GM18508 (cell line): ENCODE data around the gene PRKCQ.
"Not testable (repeated sequence)": the region's sequence is repeated elsewhere in the genome, so short reads cannot be mapped to it uniquely, and the experiment has no call there.

Experiments used
- ATAC-seq: cut with Tn5 transposase; IDR thresholded peaks from one replicate; pipeline ENCODE4 v1.9.1; 2021; ENCODE audit warnings: moderate number of reproducible peaks; ENCODE audit not compliant: insufficient read depth, unreplicated experiment

Gene PRKCQ

DNA sequence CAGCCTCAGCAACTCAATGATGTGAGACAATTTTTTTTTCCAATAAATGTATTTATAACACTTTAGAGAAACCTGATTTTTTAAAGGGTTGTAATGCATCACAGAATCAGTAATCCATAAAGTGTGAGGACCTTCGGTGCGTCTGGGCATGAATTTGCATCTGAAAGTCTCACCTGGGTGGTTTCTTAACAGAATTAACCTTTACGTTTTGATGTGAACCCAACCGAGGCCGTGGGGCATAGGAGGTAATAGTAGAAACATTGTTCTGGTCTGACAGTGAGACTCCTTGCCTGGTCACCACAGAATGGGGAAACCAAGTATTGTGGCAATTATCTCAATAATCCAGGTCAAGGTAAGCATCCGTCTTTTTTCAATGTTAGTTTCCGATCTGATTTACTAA is 114.6 kb downstream of the PRKCQ start:
- no peak for ATAC-seq

- ATAC-seq, result no peak
Measured at GRCh38 chr10:6464862-6465430, 115.1 kb downstream of the PRKCQ start.

- no peak for ATAC-seq
Measured at GRCh38 chr10:6463366-6463765, 116.7 kb downstream of the PRKCQ start.

GRCh38 chr10:6461961-6462360 is 118.1 kb downstream of the PRKCQ start:
- no peak for ATAC-seq

GRCh38 chr10:6460861-6461409 is 119.1 kb downstream of the PRKCQ start:
- no peak for ATAC-seq

GRCh38 chr10:6458814-6459213 is 121.3 kb downstream of the PRKCQ start:
- no peak for ATAC-seq

DNA sequence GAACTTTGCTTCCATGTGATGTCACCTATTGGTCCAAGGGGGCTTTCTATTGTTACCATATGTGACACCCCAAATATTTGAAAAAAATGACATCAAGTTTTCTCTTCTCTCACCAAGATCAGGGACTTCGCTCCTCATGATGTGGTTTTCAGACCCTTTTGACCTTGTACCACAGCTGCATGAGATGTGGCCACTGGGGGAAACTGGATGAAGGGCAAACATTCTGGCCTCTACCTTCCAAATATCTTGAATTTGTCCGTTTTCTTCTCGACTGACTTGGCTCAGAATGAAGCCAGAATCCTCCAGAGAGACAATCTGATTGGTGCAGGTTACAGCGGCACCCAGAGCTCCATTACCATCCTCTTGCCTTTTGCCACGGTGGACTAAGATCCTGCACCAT is 122.7 kb downstream of the PRKCQ start:
- ATAC-seq, result no peak

DNA sequence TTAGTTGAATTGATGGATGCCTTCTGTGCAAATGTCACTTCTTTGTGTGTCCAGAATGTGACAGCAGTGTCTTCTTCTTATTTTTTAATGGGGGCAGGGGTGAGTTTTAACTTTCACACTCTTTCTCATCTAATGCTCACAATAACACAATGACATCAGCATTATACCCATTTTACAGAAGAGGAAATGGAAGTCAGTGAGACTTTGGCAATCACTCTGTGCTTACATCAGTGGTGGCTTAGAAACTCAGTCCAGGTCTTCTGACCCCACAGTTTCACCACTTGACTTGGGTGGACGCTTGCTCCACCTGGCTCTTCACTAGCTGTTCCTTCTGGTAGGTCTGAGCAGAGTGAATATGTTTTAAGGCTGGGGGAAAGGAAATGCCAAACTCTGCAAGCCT is 124.0 kb downstream of the PRKCQ start:
- no peak for ATAC-seq

DNA sequence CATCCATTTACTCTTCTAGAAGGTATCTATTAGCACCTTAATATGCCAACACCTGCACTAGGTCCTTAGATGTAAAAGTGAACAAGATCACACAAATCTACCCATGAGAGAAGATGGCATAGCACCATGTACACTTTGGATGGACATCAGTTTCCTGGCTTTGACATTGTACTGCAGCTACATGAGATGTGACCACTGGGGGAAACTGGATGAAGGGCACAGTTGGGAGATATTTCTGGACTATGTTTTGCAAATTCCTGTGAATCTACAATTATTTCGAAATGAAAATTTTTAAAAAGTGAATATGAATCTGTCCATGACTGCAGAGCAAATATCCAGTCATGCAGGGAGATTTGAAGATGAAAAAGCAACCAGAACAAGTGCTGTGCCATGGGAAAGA is 124.5 kb downstream of the PRKCQ start:
- ATAC-seq, result no peak

DNA sequence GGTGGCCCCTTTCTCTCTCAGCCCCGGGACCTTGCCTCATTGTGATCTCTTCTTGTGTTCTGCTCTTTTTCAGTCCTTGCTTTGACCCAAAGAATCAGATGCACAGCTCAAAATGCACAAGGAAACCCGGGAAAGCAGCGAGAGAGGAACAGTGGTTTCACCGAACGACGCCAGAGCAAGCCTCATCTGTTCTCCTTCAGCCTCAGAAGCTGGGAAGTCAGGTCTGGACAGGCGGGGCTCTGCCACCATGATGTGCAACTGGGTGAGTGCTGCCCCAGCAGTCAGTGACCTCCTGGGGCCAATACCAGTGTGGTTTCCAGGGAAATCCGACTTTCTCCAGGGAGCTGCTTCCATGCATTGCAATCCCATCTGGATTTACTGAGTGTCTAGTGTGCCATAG is 133.4 kb downstream of the PRKCQ start:
- no peak for ATAC-seq

DNA sequence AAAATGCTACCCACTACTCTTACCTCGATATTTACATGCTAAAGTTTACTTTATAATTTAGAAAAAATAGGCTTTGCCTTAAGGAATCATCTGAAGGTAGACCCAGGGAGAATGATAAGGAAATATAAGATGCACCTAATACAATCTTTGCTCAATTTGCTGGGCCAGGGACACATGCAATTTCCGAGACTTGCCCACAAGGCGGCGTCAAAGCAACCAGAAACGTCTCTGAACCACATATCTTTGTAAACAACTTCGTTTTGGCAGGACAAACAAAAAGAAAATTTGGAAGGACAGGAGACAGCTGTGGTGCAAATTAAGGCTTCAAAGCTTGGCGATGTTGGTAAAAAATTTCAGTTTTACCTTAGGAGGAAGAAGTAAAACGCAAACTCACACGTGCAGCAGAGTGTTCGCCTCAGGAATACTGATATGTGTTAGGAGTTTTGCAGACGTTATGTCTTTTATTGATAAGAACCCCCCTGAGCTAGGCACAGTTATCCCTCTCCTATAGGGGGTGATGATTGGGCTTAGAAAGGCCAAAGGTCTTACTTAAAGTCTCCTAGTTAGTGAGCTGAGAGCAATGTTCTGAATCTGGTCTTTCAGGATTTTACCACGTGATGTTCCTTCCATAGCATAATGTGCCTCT is 134.3 kb downstream of the PRKCQ start:
- no peak for ATAC-seq

GRCh38 chr10:6439875-6440274 is 140.2 kb downstream of the PRKCQ start:
- ATAC-seq, result not testable (repeated sequence)

- ATAC-seq, result no peak
Measured at GRCh38 chr10:6431861-6432260, 148.2 kb downstream of the PRKCQ start.

- ATAC-seq, result no peak
Measured at GRCh38 chr10:6431186-6431585, 148.9 kb downstream of the PRKCQ start.

- no peak for ATAC-seq
Measured at GRCh38 chr10:6430423-6430980, 149.6 kb downstream of the PRKCQ start.

- ATAC-seq, result no peak
Measured at GRCh38 chr10:6427357-6427959, 152.6 kb downstream of the PRKCQ start.

DNA sequence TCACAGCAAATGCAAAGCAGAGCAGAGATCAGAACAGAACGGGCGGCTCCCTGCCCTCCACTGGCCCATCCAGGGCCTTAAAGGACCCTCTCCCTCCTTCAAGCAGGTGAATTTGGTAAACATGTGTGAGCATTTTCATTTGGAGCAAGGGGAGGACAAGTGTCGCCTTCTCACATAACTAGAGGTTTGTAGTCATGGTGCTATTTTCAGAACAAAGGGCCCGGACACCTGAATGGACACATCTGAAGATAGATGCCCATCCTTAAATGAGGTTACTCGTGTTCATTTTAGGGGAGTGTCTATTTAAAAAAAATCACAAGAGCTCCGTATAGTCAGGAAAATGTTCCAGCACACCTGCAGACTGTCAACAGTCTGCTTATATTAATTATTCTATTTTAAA is 153.8 kb downstream of the PRKCQ start:
- ATAC-seq, result no peak

DNA sequence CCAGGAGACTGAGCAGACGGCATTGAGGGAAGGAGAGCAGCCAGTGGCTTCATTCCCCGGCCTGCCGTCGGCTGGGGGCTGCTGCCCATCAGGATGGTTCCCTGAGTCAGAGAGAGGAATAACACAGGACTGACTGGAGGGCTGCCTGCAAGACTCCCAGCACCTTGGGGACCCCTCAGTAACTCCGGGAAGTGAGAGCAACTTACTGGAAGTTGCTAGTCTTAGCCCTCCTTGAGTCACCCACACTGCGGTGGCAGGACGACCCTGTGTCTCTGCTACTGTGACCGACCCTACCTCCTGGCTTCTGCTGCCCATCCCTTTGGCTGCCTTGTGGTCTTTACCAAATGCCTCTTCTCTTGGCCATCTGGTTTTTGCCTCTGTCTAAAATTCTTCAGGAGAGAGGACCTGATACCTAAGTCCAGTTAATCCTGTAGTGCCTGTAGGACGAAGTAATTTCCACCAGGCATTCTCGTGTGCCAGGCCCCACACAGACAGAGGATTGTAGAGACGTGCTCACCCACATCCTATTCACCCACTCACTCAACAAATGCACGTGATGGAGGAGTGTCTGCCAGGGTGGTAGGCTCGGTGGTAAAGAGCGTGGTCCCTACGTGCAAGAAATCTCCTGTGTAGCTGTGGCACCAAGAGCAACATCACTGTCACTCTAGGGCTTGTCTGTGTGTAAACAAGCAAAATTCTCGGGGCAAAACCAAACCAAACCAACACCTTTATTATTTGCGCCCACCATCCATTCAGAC is 156.5 kb downstream of the PRKCQ start:
- ATAC-seq, result no peak

DNA sequence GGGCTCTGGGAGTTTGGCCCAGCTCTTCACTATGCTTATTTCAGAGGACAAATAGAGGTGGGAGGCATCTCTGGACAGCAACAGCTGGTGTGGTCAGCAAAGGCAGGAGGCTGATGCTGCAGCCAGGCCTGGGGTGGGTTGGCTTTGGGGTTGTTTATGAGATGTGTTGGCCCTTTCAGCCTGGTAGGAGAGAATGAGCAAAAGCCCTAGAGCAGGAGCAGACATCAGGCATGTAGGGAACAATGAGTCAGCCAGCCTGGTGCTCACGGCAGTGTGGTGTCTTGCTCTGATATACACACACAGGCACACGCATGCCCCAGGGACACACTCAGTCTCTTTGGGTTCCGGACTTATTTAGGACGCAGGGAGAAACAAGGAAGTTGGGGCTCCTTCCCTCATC is 157.1 kb downstream of the PRKCQ start:
- no peak for ATAC-seq

DNA sequence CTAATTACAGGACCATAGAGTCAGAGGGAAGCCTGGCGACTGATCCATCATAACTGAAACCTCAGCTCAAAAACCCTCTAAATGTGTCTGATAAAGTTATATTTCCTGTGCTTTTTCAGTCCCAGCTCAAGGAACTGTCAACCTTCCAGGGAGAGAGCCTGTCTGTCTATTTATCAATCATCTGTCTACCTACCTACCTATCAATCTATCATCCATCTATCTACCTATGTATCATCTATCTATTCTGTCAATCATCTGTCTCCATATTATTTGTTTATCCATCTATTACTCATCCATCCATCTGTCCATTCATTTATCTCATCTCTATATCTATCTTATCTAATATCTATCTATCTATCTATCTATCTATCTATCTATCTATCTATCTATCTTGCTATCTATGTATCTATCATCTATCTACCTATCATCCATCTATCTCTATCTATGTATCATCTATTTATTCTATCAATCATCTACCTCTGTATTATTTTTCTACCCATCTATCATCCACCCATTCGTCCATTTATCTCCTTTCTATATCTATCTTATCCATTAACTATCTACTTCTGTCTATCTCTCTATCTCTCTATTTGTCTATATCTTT is 161.4 kb downstream of the PRKCQ start:
- no peak for ATAC-seq
